ENCODE measurements around the gene SOX18. TPM values are rescaled to one million over a fixed set of nuclear protein-coding genes. Genes with fewer than 3 reads are reported as not detected.

Gene SOX18
- total RNA-seq, 3 donors from 2014 or later (not counting 1 experiment from before 2014, with no cell fraction given) = not detected

- WGBS (ENCODE audit: insufficient coverage) = 86% methylated on average over 15 of the region's 15 CpGs
- no peak overlapping the region for H3K4me3 ChIP-seq (ENCODE audit: low read length)
- intact Hi-C loops (cut with micrococcal nuclease) = no loop called here
- no peaks in the 10 kb centered on the region for H3K36me3 Mint-ChIP-seq
- peaks cover 9 to 31% of the 10 kb centered on the region in 2 donors for H3K27me3 Mint-ChIP-seq (ENCODE audit: low read depth in 2 of 2)
- H3K4me1 ChIP-seq (ENCODE audit: control insufficient read depth, insufficient read depth, low read length) = peaks cover 7% of the 10 kb centered on the region
- no peaks in the 10 kb centered on the region for H3K9me3 ChIP-seq (ENCODE audit: control insufficient read depth, insufficient read depth, low read length)
- no peak overlapping the region for H3K4me3 Mint-ChIP-seq
- no peak overlapping the region for H3K27ac ChIP-seq (ENCODE audit: low read length)
- peaks cover 0 to 8% of the 10 kb centered on the region in 2 donors for H3K4me1 Mint-ChIP-seq
- DNase-seq = no peak
- H3K9me3 Mint-ChIP-seq = no peaks in the 10 kb centered on the region
- no peaks in the 10 kb centered on the region for H3K36me3 ChIP-seq (ENCODE audit: control insufficient read depth, insufficient read depth, low read length)
- no peak overlapping the region for H3K27ac Mint-ChIP-seq
- no peak for ATAC-seq
- H3K27me3 ChIP-seq (ENCODE audit: control insufficient read depth, insufficient read depth, low read length) = peaks cover 27% of the 10 kb centered on the region
- TF ChIP-seq CTCF (IDR thresholded peaks at IDR 0.05) = no peak
Measured at GRCh38 chr20:64051561-64052325, 2.3 kb upstream of the SOX18 start.

- Mint-ChIP-seq H3K9me3 (no peaks in the 10 kb centered on the region), H3K27ac (no peak overlapping the region), H3K27me3 (ENCODE audit: low read depth in 2 of 2) (peaks cover 16 to 38% of the 10 kb centered on the region in 2 donors), H3K36me3 (no peaks in the 10 kb centered on the region), H3K4me3 (no peak overlapping the region), H3K4me1 (peaks cover 0 to 8% of the 10 kb centered on the region in 2 donors)
- DNase-seq (no peak), ATAC-seq (no peak)
- H3K27me3 ChIP-seq (ENCODE audit: control insufficient read depth, insufficient read depth, low read length) = peaks cover 27% of the 10 kb centered on the region
- no peaks in the 10 kb centered on the region for H3K9me3 ChIP-seq (ENCODE audit: control insufficient read depth, insufficient read depth, low read length)
- no peak overlapping the region for H3K27ac ChIP-seq (ENCODE audit: low read length)
- no peak for TF ChIP-seq CTCF (IDR thresholded peaks at IDR 0.05)
- H3K4me1 ChIP-seq (ENCODE audit: control insufficient read depth, insufficient read depth, low read length) = peaks cover 7% of the 10 kb centered on the region
- H3K4me3 ChIP-seq (ENCODE audit: low read length) = no peak overlapping the region
- WGBS (ENCODE audit: insufficient coverage) = 79% methylated on average over 11 of the region's 11 CpGs
- H3K36me3 ChIP-seq (ENCODE audit: control insufficient read depth, insufficient read depth, low read length) = no peaks in the 10 kb centered on the region
- intact Hi-C loops (cut with micrococcal nuclease) = no loop called here
Measured at GRCh38 chr20:64051033-64051452, 1.6 kb upstream of the SOX18 start.

- peaks cover 22 to 40% of the 10 kb centered on the region in 2 donors for H3K27me3 Mint-ChIP-seq (ENCODE audit: low read depth in 2 of 2)
Measured at GRCh38 chr20:64050261-64051032, 1.0 kb upstream of the SOX18 start.

More at GRCh38 chr20:64050261-64051032, 1.0 kb upstream of the SOX18 start:
- H3K4me3 ChIP-seq (ENCODE audit: low read length) = no peak overlapping the region
- no peaks in the 10 kb centered on the region for H3K36me3 ChIP-seq (ENCODE audit: control insufficient read depth, insufficient read depth, low read length)
- H3K27me3 ChIP-seq (ENCODE audit: control insufficient read depth, insufficient read depth, low read length) = peaks cover 27% of the 10 kb centered on the region
- DNase-seq = no peak
- H3K27ac ChIP-seq (ENCODE audit: low read length) = no peak overlapping the region
- Mint-ChIP-seq H3K9me3 (no peaks in the 10 kb centered on the region), H3K4me3 (no peak overlapping the region), H3K36me3 (no peaks in the 10 kb centered on the region), H3K27ac (no peak overlapping the region), H3K4me1 (peaks cover 0 to 8% of the 10 kb centered on the region in 2 donors)
- intact Hi-C loops (cut with micrococcal nuclease) = no loop called here
- no peak for TF ChIP-seq CTCF (IDR thresholded peaks at IDR 0.05)
- H3K9me3 ChIP-seq (ENCODE audit: control insufficient read depth, insufficient read depth, low read length) = no peaks in the 10 kb centered on the region
- no peak for ATAC-seq
- H3K4me1 ChIP-seq (ENCODE audit: control insufficient read depth, insufficient read depth, low read length) = peaks cover 7% of the 10 kb centered on the region
- WGBS (ENCODE audit: insufficient coverage) = 70% methylated on average over 23 of the region's 23 CpGs

All from natural killer cell (primary cell).